K562 (cell line): ENCODE data around the gene PHOX2A. TPM values are rescaled to one million over a fixed set of nuclear protein-coding genes. Genes with fewer than 3 reads are reported as not detected.

Source experiments
- ATAC-seq: fragments of 200-7000 bp; cut with Tn5 transposase; 3 replicates; pipeline ENCODE4 v1.9.1; 2020; ENCODE audit warnings: moderate library complexity
- BruUV-seq: library from RNA; stranded (reverse); fragments of 400-500 nt; replicated peaks from 2 replicates; lab custom pipeline; 2021; lab: Mats Ljungman, UMichigan
- CTCF ChIA-PET: fragments of 300-600 bp; formaldehyde crosslinking; extraction: SDS; loops from one replicate; lab custom pipeline; 2021; ENCODE audit warnings: low intra/inter-chr PET ratio; lab: Yijun Ruan, JAX
- POLR2A ChIA-PET: fragments of 300-600, 350-650 bp; sonication (Branson Sonifier 250); formaldehyde crosslinking; extraction: SDS; loops from one replicate; lab custom pipeline; 2021; ENCODE audit warnings: antibody characterized with exemption, inconsistent platforms; lab: Yijun Ruan, JAX
- DNase-seq, 4 experiments: peaks; one replicate each; pipeline versions ENCODE4 v3.0.0 to v3.0.0-alpha.2; 2011 to 2018; ENCODE audit warnings: low spot score in 3 of 4, mixed read lengths in 3 of 4; ENCODE audit errors: extremely low read depth in 1 of 4
- FAIRE-seq: peaks from 2 replicates; lab custom pipeline; 2011; peaks lifted over from hg19 to GRCh38; lab: Jason Lieb, UNC
- H2AFZ ChIP-seq: 2 replicates; pipeline ENCODE4 v1.6.0; 2011; ENCODE audit warnings: low read depth, low read length, control low read depth, inconsistent platforms
- H3K27ac ChIP-seq: fragments of 200-600 bp; 3 replicates; pipeline ENCODE4 v1.8.0; 2011; ENCODE audit warnings: low read depth, mild to moderate bottlenecking, control low read depth, inconsistent platforms, low read length, moderate library complexity, mixed read lengths; ENCODE audit errors: extremely low read depth
- H3K27me3 ChIP-seq, 2 experiments: fragments of 300-600 bp in 1 of 2; 2 replicates in 1 of 2; 3 replicates in 1 of 2; pipeline versions ENCODE4 v1.6.0 to v1.8.0; 2011; ENCODE audit warnings: inconsistent platforms in 2 of 2, low read length in 2 of 2, mild to moderate bottlenecking in 1 of 2, mixed read lengths in 1 of 2, moderate library complexity in 1 of 2; ENCODE audit not compliant: control insufficient read depth in 2 of 2, insufficient read depth in 2 of 2
- H3K36me3 ChIP-seq: fragments of 300-600 bp; 3 replicates; pipeline ENCODE4 v1.8.0; 2011; ENCODE audit warnings: mild to moderate bottlenecking, low read length, inconsistent platforms; ENCODE audit not compliant: control insufficient read depth, insufficient read depth
- H3K4me1 ChIP-seq, 2 experiments: fragments of 200-600 bp in 1 of 2; replicated peaks in 1 of 2; 2 replicates in 1 of 2; 3 replicates in 1 of 2; pipeline versions ENCODE4 v1.5.1 to v1.8.0; 2011; ENCODE audit warnings: inconsistent platforms in 2 of 2, low read length in 2 of 2, mild to moderate bottlenecking in 1 of 2, mixed read lengths in 1 of 2, moderate library complexity in 1 of 2; ENCODE audit not compliant: control insufficient read depth in 2 of 2, insufficient read depth in 2 of 2
- H3K4me2 ChIP-seq: 2 replicates; pipeline ENCODE4 v1.6.1; 2011; ENCODE audit warnings: low read length, control low read depth, inconsistent platforms, mixed read lengths; ENCODE audit not compliant: insufficient read depth
- H3K4me3 ChIP-seq: fragments of 200-600 bp; sonication (generic), shearing (Covaris generic); 2 replicates; pipeline ENCODE4 v1.5.1; 2016; ENCODE audit warnings: control low read depth, inconsistent platforms
- H3K79me2 ChIP-seq: fragments of 200-600 bp; 3 replicates; pipeline ENCODE4 v1.8.0; 2011; ENCODE audit warnings: low read length, inconsistent platforms; ENCODE audit not compliant: control insufficient read depth, insufficient read depth
- H3K9ac ChIP-seq, 2 experiments: 2 replicates each; pipeline versions ENCODE4 v1.6.0 to v1.6.1; 2011; ENCODE audit warnings: low read depth in 2 of 2, low read length in 2 of 2, control low read depth in 1 of 2, inconsistent platforms in 1 of 2, mild to moderate bottlenecking in 1 of 2, mixed read lengths in 1 of 2; ENCODE audit not compliant: insufficient read depth in 1 of 2
- H3K9me1 ChIP-seq: one replicate; pipeline ENCODE4 v1.6.0; 2011; ENCODE audit warnings: inconsistent platforms, mild to moderate bottlenecking, low read length, moderate library complexity; ENCODE audit not compliant: control insufficient read depth, insufficient read depth
- H3K9me3 ChIP-seq: replicated peaks from 2 replicates; pipeline ENCODE4 v1.5.1; 2011; ENCODE audit warnings: low read depth, low read length, inconsistent platforms; ENCODE audit not compliant: control insufficient read depth, insufficient read depth
- H4K20me1 ChIP-seq: replicated peaks from 2 replicates; pipeline ENCODE4 v1.6.1; 2011; ENCODE audit warnings: low read length, inconsistent platforms, mixed read lengths; ENCODE audit not compliant: control insufficient read depth, insufficient read depth
- BCL6 ChIP-seq: fragments of 250-450 bp; sonication (Bioruptor Pico); IDR thresholded peaks from 2 replicates; pipeline ENCODE4 v1.4.0; 2020
- CHD1 ChIP-seq: fragments of 200-600 bp; sonication (generic); IDR thresholded peaks from one replicate; pipeline ENCODE4 v1.6.1; 2012; ENCODE audit warnings: mild to moderate bottlenecking, moderate library complexity, low read length, inconsistent platforms
- COPS2 ChIP-seq: fragments of 450-650 bp; conservative IDR thresholded peaks from 2 replicates; pipeline ENCODE4 v1.6.1; 2016; ENCODE audit warnings: mild to moderate bottlenecking, moderate library complexity
- ZNF584 ChIP-seq: fragments of 200-800 bp; sonication (Bioruptor generic); IDR thresholded peaks from 2 replicates; pipeline ENCODE4 v1.6.1; 2016; ENCODE audit warnings: low read depth, mild to moderate bottlenecking, missing genetic modification characterization, missing compliant biosample characterization
- WGBS: fragments of 100-300 bp; shearing (Covaris generic); methylation state at CpG from one replicate; pipeline ENCODE4 v1.1.6; 2016; ENCODE audit warnings: low coverage, mixed read lengths; ENCODE audit not compliant: insufficient coverage; ENCODE audit errors: missing lambda C conversion rate; 5-methylcytosine and 5-hydroxymethylcytosine counted together
- in situ Hi-C: fragments of 300-500 bp; cut with MboI; formaldehyde crosslinking; loops from 4 replicates; pipeline ENCODE4 v1.15.0; 2018; ENCODE audit warnings: inconsistent platforms, mixed read lengths
- intact Hi-C: fragments of 100-400 bp; cut with micrococcal nuclease; formaldehyde crosslinking; loops from 2 replicates; pipeline ENCODE4 v1.14.2; 2022
- polyA plus RNA-seq, 8 experiments: library from polyadenylated mRNA; depleted of rRNA in 4 of 8; stranded (reverse) in 5 of 8; unstranded in 3 of 8; fragments of >200 nt; fragmentation: Nextera tagmentation in 2 of 8; fragmentation: Illumina TruSeq in 1 of 8; extraction: Ambion mirVana in 2 of 8; extraction: Trizol in 1 of 8; gene quantifications; 2 replicates each; pipeline versions ENCODE4 v1.2.1 to v1.2.3, GENCODE V29; 2011 to 2014; ENCODE audit warnings: inconsistent platforms in 1 of 8, missing spikeins in 1 of 8
- total RNA-seq, 7 experiments: library from RNA; depleted of rRNA in 6 of 7; stranded (reverse); fragments of >200 nt in 6 of 7; fragmentation: Illumina TruSeq in 2 of 7; extraction: Trizol in 2 of 7; gene quantifications; 2 replicates each; pipeline versions ENCODE4 v1.2.1 to v1.2.3, GENCODE V29; 2011 to 2021; ENCODE audit warnings: low replicate concordance in 1 of 7
- TF ChIP-seq, protein P1 (sequence below), 2 experiments: fragments of 450-650 bp in 1 of 2; sonication (generic) in 1 of 2; formaldehyde crosslinking in 1 of 2; IDR thresholded peaks; 2 replicates each; pipeline versions ENCODE4 v1.7.1 to v1.9.0; 2016 to 2022; ENCODE audit warnings: inconsistent platforms in 1 of 2, mild to moderate bottlenecking in 1 of 2, missing genetic modification reagents in 1 of 2
- TF ChIP-seq, protein P2 (sequence below): fragments of 450-650 bp; formaldehyde crosslinking; IDR thresholded peaks from 2 replicates; pipeline ENCODE4 v1.4.0; 2022; ENCODE audit warnings: mild to moderate bottlenecking, moderate library complexity
- TF ChIP-seq, protein P3 (sequence below), 3 experiments: fragments of 200-800 bp in 1 of 3; sonication (Bioruptor generic) in 1 of 3; sonication (generic) in 1 of 3; formaldehyde crosslinking in 1 of 3; IDR thresholded peaks; 2 replicates each; pipeline versions ENCODE4 v1.6.1 to v1.8.0; 2016 to 2022; ENCODE audit warnings: mild to moderate bottlenecking in 2 of 3, missing compliant biosample characterization in 2 of 3, missing genetic modification characterization in 2 of 3, missing genetic modification reagents in 1 of 3

The PHOX2A gene
- total and polyA plus RNA-seq, 9 of the 15 experiments (the other 6 are each of a cell fraction or from before 2014, with no cell fraction given): not detected

- in situ Hi-C loops: no loop called here
- CTCF ChIA-PET: no interaction called here
- DNase-seq: no peak
- H3K9me1 ChIP-seq: no peaks in the 10 kb centered on the region
- no peaks in the 10 kb centered on the region for H4K20me1 ChIP-seq
- peaks cover 92% of the 10 kb centered on the region for H3K36me3 ChIP-seq
- no peak overlapping the region for H3K27ac ChIP-seq
- POLR2A ChIA-PET: interaction anchor here (0.6 to 2.8 kb wide), 4 partner anchors 9 to 197 kb away, joined by 3 to 9 read pairs (median 4); partner anchors contain the start of gene INPPL1
- no peaks in the 10 kb centered on the region for H3K9me3 ChIP-seq
- no peak overlapping the region for H3K4me3 ChIP-seq
- no peaks in the 10 kb centered on the region for H3K27me3 ChIP-seq
- peaks cover 0 to 26% of the 10 kb centered on the region in 2 experiments; a peak in 2 of 5 replicates for H3K4me1 ChIP-seq
- WGBS: 81% methylated on average over 3 of the region's 3 CpGs
- H3K79me2 ChIP-seq: no peaks in the 10 kb centered on the region
- no peak overlapping the region for H2AFZ ChIP-seq
- TF ChIP-seq, protein P1, sequence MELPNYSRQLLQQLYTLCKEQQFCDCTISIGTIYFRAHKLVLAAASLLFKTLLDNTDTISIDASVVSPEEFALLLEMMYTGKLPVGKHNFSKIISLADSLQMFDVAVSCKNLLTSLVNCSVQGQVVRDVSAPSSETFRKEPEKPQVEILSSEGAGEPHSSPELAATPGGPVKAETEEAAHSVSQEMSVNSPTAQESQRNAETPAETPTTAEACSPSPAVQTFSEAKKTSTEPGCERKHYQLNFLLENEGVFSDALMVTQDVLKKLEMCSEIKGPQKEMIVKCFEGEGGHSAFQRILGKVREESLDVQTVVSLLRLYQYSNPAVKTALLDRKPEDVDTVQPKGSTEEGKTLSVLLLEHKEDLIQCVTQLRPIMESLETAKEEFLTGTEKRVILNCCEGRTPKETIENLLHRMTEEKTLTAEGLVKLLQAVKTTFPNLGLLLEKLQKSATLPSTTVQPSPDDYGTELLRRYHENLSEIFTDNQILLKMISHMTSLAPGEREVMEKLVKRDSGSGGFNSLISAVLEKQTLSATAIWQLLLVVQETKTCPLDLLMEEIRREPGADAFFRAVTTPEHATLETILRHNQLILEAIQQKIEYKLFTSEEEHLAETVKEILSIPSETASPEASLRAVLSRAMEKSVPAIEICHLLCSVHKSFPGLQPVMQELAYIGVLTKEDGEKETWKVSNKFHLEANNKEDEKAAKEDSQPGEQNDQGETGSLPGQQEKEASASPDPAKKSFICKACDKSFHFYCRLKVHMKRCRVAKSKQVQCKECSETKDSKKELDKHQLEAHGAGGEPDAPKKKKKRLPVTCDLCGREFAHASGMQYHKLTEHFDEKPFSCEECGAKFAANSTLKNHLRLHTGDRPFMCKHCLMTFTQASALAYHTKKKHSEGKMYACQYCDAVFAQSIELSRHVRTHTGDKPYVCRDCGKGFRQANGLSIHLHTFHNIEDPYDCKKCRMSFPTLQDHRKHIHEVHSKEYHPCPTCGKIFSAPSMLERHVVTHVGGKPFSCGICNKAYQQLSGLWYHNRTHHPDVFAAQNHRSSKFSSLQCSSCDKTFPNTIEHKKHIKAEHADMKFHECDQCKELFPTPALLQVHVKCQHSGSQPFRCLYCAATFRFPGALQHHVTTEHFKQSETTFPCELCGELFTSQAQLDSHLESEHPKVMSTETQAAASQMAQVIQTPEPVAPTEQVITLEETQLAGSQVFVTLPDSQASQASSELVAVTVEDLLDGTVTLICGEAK (IDR thresholded peaks at IDR 0.05): no peak
- TF ChIP-seq, protein P1 (CRISPR knock-in tag; IDR thresholded peaks at IDR 0.05): no peak
- no peak for TF ChIP-seq BCL6
- TF ChIP-seq, protein P2, sequence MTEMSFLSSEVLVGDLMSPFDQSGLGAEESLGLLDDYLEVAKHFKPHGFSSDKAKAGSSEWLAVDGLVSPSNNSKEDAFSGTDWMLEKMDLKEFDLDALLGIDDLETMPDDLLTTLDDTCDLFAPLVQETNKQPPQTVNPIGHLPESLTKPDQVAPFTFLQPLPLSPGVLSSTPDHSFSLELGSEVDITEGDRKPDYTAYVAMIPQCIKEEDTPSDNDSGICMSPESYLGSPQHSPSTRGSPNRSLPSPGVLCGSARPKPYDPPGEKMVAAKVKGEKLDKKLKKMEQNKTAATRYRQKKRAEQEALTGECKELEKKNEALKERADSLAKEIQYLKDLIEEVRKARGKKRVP (CRISPR knock-in tag): no peak
- no peak for TF ChIP-seq COPS2
- TF ChIP-seq CHD1: no peak
- TF ChIP-seq, protein P3, sequence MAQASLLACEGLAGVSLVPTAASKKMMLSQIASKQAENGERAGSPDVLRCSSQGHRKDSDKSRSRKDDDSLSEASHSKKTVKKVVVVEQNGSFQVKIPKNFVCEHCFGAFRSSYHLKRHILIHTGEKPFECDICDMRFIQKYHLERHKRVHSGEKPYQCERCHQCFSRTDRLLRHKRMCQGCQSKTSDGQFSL (CRISPR knock-in tag; IDR thresholded peaks at IDR 0.05): no peak
- TF ChIP-seq, protein P3 (tag; IDR thresholded peaks at IDR 0.05): no peak
- no peak for TF ChIP-seq ZNF584 (CRISPR knock-in tag)
- no peak overlapping the region for H3K4me2 ChIP-seq
- FAIRE-seq: no peak
- no peak overlapping the region for H3K9ac ChIP-seq
- BruUV-seq: no TSS peak
- intact Hi-C loops: no loop called here
- no peak for ATAC-seq
These were observed 9.5 kb downstream of the PHOX2A start for GRCh38 chr11:72234514-72234830.
